Cardiac septum (tissue), 1 donor: ENCODE results near the gene CATSPERD. TPM values are rescaled to one million over a fixed set of nuclear protein-coding genes. Genes with fewer than 3 reads are reported as not detected.
A peak's percentile ranks its signal among the peaks of the same experiment; 100 is the strongest.

ENCODE experiments used
- DNase-seq: peaks from one replicate; pipeline ENCODE4 v3.0.0-alpha.2; 2020; ENCODE audit warnings: low spot score
- intact Hi-C: fragments of 100-400 bp; cut with DNase I; formaldehyde crosslinking; loops from one replicate; pipeline ENCODE4 v1.14.0; 2022
- total RNA-seq: library from RNA; stranded (reverse); fragmentation: NEBNext Ultra II Directional; extraction: Animal tissue kit (Norgen Biotek cat#: 25700); gene quantifications from one replicate; pipeline ENCODE4 v1.2.1, GENCODE V29; 2021
- donor health status: DM: no; HTN: no; CAD: no.

Gene CATSPERD
- total RNA-seq, 1 donor from 2014 or later = not detected

DNA sequence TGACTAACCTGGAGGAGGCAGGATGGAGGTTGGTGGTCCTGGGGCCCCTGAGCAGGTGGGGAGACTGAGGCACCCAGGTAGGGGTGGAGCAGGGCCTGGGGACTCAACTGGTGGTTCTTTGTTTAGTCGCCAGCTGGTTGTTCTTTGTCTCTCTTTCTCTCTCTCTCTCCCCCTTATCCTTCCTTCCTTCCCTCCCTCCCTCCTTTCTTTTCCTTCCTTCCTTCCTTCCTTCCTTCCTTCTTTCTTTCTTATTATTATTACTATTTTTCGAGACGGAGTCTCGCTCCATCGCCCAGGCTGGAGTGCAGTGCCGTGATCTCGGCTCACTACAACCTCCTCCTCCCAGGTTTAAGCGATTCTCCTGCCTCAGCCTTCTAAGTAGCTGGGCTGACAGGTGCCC lies 77.8 kb downstream of the CATSPERD start:
- intact Hi-C loops = no loop called here
- no peak for DNase-seq

DNA sequence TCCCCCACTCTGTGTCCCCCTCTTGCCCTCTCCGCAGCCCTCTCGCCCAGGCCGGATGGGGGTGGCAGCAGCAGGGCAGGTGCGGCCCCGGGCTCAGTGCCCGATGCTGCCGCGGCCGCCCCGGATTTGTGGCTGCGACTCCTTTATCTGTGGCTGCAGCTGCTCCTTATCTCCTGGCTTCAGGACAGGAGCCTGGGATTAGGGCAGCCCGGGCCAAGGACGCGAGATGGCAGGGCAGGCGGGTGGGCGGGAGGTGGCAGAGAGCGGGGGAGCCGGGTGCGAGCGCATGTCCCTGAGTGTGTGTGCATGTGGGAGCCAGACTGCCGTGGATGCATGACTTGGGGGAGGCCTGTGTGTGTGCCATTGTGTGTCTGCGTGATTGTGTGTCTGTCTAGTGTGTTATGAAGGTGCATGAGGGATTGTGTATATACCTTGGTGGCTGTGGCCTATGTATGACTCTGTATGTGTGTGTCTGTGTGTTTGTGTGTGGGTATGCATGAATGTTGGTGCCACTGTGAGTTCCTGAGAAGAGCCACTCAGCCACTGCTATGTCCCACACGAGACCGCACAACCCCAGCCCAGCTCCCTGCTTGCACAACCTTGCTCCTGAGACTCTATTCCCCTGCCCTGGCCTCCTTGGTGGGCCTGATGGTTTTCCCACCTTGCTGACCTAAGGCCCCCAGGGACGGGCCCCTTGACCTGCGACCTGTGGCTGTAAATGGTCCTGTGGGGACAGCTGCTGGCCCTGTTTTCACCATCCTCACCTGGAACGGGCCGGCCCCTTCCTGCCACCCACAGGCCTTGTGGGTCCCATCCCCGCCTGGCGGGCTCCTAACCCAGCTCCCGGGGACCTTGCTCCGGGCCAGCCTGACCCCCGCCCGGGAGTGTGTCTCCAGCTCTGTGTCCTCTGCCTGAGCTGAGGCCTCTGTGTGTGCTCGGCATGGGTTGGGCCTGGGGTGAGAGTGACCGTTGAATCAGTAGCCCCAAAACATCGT lies 79.1 kb downstream of the CATSPERD start:
- peak; percentile 82 for DNase-seq
- intact Hi-C loops = loop anchor here (5.0 kb wide), 1 partner anchor 168 kb away; no protein-coding TSS in a partner anchor

DNA sequence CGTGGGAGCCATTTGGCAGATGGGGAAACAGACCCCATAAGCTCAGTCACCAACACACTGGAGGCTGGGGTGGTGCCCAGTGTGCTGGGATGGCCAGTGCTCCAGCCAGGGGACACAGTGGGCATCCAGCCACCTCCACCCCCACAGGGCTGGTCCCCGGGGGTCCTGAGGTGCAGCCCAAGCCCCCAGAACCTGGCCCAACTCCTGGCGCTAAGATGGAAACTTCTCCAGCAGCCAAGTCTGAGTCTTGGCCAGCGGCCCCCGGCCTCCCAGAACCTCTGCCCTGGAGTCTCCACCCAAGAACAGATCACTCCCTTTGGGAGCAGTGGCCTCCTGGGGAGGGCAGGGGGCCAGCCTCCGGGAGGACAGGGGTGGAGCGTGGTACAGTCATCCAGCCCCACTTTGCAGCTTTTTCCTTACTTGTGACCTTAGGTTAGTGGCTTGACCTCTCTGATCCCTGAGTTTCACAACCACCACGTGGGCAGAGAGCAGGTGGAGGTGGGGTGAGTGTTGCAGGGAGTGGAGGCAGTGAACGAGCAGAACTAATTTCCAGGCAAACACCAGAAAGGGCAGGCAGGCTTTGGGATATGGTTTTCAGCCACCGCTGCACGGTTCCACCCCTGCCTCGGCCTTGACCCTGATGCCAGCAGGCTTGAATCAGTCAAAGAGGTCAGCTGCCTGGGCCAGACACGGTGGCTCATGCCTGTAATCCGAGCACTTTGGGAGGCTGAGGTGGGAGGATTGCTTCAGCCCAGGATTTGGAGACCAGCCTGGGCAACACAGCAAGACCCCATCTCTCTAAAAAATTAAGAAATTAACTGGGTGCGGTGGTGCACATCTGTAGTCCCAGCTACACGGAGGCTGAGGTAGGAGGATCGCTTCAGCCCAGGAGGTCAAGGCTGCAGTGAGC lies 80.2 kb downstream of the CATSPERD start:
- DNase-seq = no peak
- intact Hi-C loops = loop anchor here (5.0 kb wide), 1 partner anchor 167 kb away; no protein-coding TSS in a partner anchor

DNA sequence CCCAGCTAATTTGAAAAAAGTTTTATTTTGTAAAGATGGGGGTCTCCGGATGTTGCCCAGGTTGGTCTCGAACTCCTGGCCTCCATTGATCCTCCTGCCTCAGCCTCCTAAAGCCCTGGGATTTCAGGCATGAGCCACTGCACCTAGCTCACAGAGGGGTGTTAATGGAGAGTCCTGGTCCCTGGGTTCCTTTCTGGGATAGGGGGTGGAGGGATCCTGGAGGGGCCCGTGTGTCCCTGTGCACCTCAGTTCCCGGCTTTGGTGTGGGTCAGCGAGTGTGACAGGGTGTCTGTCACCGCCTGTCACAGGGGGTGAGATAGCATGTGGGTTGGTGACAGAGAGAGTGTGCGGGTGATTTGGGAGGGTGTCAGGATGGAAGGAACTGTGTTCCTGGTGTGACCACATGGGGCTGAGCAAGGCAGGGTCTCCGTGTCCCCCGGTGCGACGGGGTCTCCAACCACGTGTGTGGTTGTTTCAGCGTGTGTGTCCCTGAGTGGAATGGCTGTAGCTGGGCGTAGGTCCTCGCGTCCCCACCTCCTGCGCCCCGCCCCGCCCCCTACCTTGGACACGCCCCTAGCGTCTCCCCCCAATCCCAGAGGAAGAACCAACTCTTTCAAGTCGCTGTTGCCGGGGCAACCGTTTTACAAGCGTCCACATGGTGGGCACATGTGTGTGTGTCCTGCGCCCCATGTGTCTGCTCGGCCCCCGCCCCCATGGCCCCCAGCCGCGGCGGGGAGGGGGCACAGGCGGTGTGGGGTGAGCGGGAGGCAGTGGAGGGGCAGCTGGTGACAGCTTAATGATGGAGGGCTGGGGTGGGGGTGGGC lies 81.6 kb downstream of the CATSPERD start:
- intact Hi-C loops = loop anchor here (5.0 kb wide), 1 partner anchor 165 kb away; no protein-coding TSS in a partner anchor
- DNase-seq = no peak

DNA sequence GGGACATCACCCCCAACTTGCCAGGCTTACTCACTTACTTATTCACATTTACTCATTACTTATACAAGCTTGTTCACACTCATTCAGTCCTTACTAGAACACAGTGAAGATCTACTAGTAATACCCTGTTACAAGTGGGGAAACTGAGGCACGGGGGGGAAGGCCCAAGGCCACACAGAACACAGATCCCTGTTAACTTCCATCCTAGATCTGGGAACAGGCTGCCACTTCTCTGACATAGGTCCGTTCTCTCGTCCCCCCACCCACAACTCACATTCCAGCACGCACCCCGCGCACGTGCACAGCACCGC lies 83.0 kb downstream of the CATSPERD start:
- no peak for DNase-seq
- intact Hi-C loops = loop anchor here (5.0 kb wide), 1 partner anchor 164 kb away; no protein-coding TSS in a partner anchor

DNA sequence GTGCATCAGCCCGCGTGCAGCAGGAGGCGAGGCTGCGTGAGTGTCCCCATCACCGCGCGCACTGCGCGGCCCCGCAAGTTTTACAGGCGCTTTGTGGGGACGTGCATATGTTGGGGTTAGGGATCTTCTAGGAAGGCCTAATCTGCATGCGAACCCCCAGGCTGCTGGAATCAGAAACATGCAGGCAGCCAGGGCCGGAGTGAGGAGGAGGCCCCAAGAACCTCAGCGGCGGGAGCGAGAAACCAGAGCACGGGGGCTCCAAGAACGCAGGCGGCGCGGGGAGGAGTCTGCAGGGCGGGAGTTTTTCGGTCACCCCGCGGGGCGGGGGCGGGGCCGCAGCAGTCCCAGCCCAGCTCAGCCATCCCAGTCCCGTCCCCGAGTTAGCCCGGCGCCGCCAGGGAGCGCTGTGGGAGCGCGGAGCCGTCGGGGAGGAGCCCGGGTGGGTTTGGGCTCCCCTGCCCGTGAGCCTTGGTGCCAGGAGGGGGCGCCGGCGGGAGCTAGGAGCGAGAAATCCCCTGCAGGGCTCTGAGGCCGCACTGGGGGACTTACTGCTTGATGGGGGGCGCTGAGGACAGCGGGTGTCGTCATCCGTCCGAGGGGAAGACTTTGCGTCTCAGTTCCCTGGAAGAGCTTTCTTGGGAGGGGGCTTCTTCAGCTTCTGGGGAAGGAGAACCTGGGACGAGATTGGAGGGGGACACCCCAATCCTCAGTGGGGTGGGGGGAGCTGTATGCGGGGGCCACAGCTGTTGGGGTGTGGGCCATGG lies 83.5 kb downstream of the CATSPERD start:
- intact Hi-C loops = loop anchor here (5.0 kb wide), 1 partner anchor 163 kb away; no protein-coding TSS in a partner anchor
- peak; percentile 93 for DNase-seq

DNA sequence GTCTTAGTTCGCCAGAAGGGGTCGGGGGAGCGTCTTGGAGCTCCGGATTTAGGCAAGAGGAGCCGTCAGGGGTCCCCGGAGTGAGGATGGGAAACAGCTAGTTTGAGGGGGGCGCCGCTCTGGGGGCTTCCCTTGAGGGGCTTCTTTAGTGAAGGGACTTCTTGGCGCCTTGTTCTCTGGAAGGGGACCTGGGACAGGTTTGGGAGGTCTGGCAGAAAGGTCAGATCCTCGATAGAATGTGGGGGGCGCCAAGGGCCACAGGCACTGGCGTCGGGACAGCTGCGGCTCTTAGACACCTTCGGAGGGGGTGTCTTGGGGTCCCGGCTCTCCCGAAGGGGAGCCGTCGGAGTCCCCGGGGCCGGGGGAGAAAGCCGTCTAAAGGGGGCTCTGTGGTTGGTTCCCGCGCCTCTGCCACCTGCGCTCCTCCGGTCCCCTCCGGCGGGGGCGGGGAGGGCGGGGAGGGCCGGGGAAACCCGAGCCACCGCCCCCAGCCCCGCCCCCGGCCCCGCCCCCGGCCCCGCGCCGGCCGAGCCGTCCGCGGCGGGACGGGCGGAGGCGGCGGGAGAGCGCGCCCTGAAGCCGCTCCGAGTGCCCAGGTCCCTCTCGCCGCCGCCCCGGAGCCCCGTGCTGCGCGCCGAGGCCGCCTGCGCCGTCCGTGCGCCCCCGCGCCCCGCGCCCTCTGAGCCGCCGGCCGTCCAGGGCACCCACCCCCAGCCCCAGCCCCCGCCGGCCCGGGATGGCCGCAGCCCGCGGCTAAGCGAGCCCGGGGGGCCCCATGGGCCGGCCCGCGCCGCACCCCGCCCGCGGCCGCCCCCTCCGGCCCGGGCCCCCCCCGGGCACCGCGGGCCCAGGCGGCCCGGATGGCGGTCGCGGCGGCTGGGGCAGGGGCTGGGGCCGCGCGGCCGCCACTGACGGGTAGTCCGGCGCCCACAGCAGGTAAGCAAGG lies 84.4 kb downstream of the CATSPERD start, which contains the start of gene NRTN:
NRTN (plus strand) TSS at position 552 of the 946 bp plus-strand sequence. CDS start 19,099 bp downstream, outside the sequence.
- DNase-seq = no peak
- intact Hi-C loops = loop anchor here (1.0 to 5.0 kb wide), 2 partner anchors 88 to 163 kb away; no protein-coding TSS in a partner anchor

DNA sequence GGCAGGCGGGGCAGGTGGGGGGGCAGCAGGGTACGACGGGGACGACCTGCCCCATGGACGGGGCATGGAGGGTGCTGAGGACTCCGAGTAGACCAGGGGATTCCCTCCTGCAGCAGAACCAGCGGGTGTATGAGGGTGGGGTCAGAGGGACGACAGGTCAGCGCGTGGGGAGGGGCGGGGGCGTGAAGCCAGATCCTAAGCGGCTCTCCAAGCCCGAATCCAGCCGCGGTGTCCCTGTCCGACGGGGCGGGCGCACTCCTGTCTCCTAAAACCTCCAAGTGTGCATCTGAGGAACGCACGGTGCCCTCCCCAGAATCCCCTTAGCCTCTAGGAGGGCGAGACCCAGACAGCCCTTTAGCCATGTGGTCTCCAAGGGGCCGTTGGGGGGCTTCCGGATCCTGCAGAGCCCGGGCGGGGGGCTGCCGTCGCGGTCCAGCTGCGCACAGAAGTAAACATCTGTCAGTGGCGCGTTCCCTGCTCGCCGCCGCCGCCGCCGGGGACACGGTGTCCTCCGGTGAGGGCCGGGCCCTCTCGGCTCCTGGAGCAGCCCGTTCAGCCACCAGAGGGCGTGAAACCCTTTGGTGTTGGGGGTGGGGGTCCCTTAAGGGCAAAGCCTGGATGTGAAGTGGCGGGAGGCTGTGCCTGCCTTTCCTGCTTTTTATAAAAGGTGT lies 85.2 kb downstream of the CATSPERD start:
- no peak for DNase-seq
- intact Hi-C loops = loop anchor here (1.0 to 2.0 kb wide), 2 partner anchors 19 to 87 kb away; no protein-coding TSS in a partner anchor

DNA sequence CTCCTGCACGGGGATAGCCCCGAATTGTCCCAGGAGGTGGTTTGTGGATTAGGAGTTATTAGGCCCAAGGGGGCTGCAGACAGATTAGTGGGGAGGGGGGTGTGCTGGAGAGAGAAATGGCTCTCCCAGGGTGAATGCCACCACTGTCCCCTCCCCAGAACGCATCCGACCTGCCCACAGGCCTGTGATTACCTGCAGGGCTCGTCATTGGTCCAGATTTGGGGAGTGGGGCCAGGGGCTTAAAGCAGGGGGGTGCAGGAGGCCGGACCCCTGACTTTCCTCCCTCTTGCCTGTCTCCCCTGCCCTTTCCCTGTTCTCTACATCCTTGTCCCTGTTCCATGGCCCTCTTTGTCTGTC lies 85.7 kb downstream of the CATSPERD start:
- DNase-seq = no peak
- intact Hi-C loops = loop anchor here (2.0 kb wide), 1 partner anchor 19 kb away; no protein-coding TSS in a partner anchor

DNA sequence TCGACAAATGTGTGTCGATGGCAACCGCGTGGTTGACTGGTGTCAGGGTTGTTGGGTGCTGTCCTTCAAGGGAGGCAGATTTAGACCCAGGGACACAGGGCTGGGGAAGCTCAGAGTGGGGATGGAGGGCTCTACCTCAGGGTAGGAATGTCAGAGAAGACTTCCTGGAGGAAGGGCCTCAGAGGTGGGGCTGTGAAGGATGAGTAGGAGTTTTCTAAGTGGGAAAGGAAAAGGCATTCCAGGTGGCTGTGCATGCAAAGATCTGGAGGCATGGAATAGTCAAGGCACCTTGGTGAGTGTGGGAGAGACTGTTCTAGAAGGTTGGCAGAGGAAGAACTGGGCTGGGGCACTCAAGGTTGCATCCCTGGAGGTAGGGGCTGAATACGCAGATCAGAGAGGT lies 86.5 kb downstream of the CATSPERD start:
- intact Hi-C loops = loop anchor here (2.0 kb wide), 1 partner anchor 18 kb away; no protein-coding TSS in a partner anchor
- DNase-seq = no peak

DNA sequence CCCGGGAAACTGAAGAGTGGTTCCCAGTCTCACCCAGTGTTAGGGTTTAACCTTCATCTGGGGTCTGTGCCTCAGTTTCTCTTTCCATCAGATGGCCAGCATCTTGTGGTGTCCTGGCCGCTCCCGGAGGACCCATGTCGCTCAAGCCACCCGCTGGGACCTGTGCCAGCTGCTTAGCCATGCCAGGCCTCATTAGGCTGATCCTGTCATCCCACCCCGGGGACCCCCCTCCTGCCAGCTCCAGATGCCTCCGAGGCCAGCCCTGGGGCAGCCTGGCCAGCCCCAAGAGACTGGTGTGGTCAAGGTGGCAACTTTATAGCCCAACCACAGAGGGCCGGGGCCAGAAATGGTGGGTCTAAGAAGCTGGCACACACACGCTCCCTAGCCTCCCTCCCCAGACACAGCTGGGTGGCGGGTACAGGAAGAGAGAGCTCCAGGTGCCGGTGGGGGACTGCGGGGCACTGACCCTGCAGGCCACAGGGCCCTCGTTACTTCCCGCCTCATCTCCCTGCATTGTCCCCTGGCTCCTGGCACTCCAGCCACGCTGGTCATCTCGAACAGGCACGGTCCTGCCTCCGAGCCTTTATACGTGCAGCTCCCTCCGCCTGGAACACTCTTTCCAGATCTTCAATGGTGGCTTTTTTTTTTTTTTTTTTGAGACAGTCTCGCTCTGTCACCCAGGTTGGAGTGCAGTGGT lies 87.8 kb downstream of the CATSPERD start:
- intact Hi-C loops = no loop called here
- DNase-seq = no peak

DNA sequence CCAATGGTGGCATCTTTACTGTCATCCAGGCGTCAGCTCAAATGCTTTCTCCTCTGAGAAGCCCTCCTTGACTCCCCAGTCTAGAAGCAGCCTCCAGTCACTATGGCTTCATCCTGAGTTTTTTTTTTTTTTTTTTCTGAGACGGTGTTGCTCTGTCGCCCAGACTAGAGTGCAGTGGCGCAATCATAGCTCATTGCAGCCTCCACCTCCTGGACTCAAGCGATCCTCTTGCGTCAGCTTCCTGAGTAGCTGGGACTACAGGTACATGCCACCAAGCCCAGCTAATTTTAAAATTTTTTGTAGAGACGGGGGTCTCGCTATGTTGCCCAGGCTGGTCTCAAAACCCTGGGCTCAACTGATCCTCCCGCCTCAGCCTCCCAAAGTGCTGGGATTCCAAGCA lies 88.6 kb downstream of the CATSPERD start:
- intact Hi-C loops = no loop called here
- DNase-seq = no peak

DNA sequence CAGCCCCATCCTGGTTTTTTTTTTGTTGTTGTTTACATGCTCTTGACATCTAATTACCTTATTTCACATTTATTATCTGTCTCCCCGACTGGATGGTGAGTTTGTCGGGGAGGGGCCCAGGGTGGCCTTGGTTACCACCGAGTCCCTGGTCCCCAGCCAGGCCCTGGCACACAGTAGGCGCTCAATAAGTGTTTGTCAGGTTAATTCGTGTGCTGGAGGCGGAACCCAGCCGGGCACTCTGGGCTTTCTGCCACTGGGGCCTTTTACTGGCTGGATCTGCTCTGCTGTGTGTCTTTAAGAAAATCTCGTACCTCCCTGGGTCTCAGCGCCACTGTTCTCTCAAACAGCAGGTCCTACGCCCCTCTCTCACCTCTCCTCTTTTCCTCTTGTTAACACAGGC lies 89.0 kb downstream of the CATSPERD start:
- intact Hi-C loops = no loop called here
- no peak for DNase-seq

DNA sequence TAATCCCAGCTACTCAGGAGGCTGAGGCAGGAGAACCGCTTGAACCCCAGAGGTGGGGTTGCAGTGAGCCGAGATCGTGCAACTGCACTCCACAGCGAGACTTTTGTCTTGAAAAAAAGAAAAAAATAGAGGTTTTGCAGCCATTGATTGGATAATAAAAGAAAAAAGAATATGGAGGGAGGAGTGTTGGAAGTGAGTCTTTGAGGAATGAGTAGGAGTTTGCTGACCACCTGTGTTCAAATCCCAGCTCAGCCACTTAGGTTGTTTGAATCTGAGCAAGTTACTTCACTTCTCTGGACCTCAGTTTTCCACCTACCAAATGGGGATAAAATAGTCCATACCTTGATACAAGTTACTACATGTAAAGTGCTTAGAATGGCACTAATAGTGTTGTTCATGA lies 90.7 kb downstream of the CATSPERD start:
- no peak for DNase-seq
- intact Hi-C loops = no loop called here

DNA sequence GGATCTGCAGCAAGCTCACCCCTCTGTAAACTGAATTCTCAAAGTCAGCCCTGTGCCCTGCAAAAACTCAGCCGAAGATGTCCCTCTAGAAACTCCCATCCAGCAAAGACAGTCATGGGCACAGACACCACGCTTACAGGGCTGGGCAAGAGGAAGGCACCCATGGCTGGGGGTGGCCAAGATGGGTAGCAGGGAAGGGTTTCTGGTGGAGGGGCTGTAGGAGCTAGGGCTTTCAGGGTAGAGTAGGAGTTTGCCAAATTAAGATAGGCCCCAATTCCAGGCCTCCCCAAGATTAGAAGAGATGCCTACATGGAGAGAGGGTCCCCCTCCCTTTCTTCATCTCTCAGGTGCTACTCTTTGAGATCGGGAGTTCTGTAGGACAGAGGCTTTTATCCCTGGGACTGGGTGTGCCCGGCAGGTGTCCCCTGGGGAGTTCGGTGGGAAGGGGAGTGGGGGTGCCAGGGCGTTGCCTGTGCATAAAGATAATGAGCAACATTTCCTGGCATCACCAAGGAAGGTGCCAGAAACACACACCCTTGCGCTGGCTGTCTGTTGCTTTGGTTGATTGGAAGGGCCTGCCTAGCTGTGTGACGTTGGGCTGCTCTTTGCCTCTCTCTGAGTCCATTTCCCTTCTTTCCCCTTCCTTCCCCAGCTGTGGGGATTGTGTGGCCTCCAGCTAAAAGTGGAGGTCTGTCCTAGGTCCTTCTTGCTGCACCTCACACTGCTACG lies 93.8 kb downstream of the CATSPERD start:
- DNase-seq = no peak
- intact Hi-C loops = no loop called here
